HepG2 (cell line): ENCODE results near the gene RHBDL1. TPM values are rescaled to one million over a fixed set of nuclear protein-coding genes. Genes with fewer than 3 reads are reported as not detected.

Experiments used
- ASH2L ChIP-seq: fragments of 300-600, 200-600 bp; sonication (generic); IDR thresholded peaks from 2 replicates; pipeline ENCODE4 v1.7.0; 2017; ENCODE audit warnings: low read depth, mild to moderate bottlenecking, moderate library complexity, mixed read lengths, low read length; ENCODE audit not compliant: insufficient read length
- ETV6 ChIP-seq: sonication (generic); formaldehyde crosslinking; conservative IDR thresholded peaks from 2 replicates; pipeline ENCODE4 v1.4.0; 2020; ENCODE audit warnings: missing genetic modification reagents
- FOSL2 ChIP-seq: sonication (generic); formaldehyde crosslinking; IDR thresholded peaks from 2 replicates; pipeline ENCODE4 v1.4.0; 2020; ENCODE audit warnings: missing genetic modification reagents
- KLF13 ChIP-seq: sonication (generic); formaldehyde crosslinking; IDR thresholded peaks from 2 replicates; pipeline ENCODE4 v1.4.0; 2020; ENCODE audit warnings: mild to moderate bottlenecking, missing genetic modification reagents
- NCOA1 ChIP-seq: sonication (generic); formaldehyde crosslinking; IDR thresholded peaks from 2 replicates; pipeline ENCODE4 v1.9.0; 2021; ENCODE audit warnings: missing genetic modification reagents
- NCOA2 ChIP-seq: sonication (generic); formaldehyde crosslinking; IDR thresholded peaks from 2 replicates; pipeline ENCODE4 v1.8.0; 2022; ENCODE audit warnings: inconsistent platforms
- TAF15 ChIP-seq: fragments of 200-400 bp; formaldehyde crosslinking; IDR thresholded peaks from one replicate; pipeline ENCODE4 v1.6.1; 2018; ENCODE audit warnings: mild to moderate bottlenecking, low read depth, low read length; ENCODE audit not compliant: poor library complexity, severe bottlenecking
- ZBTB20 ChIP-seq: sonication (generic); formaldehyde crosslinking; IDR thresholded peaks from 2 replicates; pipeline ENCODE4 v1.8.1; 2023; ENCODE audit warnings: missing genetic modification reagents, low read depth, mild to moderate bottlenecking, borderline replicate concordance
- ZFP90 ChIP-seq: sonication (generic); formaldehyde crosslinking; IDR thresholded peaks from 2 replicates; pipeline ENCODE4 v1.8.0; 2022; ENCODE audit warnings: missing genetic modification reagents, mild to moderate bottlenecking, inconsistent platforms, borderline replicate concordance
- ZMYM3 ChIP-seq: sonication (generic); formaldehyde crosslinking; IDR thresholded peaks from 2 replicates; pipeline ENCODE4 v1.5.1; 2020; ENCODE audit warnings: mild to moderate bottlenecking, missing genetic modification reagents
- ZNF12 ChIP-seq: sonication (generic); formaldehyde crosslinking; IDR thresholded peaks from 2 replicates; pipeline ENCODE4 v1.5.0; 2020; ENCODE audit warnings: missing genetic modification reagents
- ZNF121 ChIP-seq: sonication (generic); formaldehyde crosslinking; IDR thresholded peaks from 2 replicates; pipeline ENCODE4 v1.5.0; 2020; ENCODE audit warnings: mild to moderate bottlenecking, missing genetic modification reagents
- ZNF253 ChIP-seq: sonication (generic); formaldehyde crosslinking; IDR thresholded peaks from 2 replicates; pipeline ENCODE4 v1.8.0; 2022; ENCODE audit warnings: mild to moderate bottlenecking, missing genetic modification reagents, borderline replicate concordance
- ZNF30 ChIP-seq: sonication (generic); formaldehyde crosslinking; IDR thresholded peaks from 2 replicates; pipeline ENCODE4 v1.5.0; 2020; ENCODE audit warnings: mild to moderate bottlenecking, missing genetic modification reagents
- ZNF816 ChIP-seq: sonication (generic); formaldehyde crosslinking; IDR thresholded peaks from 2 replicates; pipeline ENCODE4 v1.8.0; 2022; ENCODE audit warnings: missing genetic modification reagents, mild to moderate bottlenecking, borderline replicate concordance
- polyA plus RNA-seq, 8 experiments: library from polyadenylated mRNA; depleted of rRNA in 3 of 8; stranded (reverse) in 7 of 8; unstranded in 1 of 8; fragments of >200 nt; fragmentation: Illumina TruSeq in 4 of 8; extraction: Trizol in 4 of 8; gene quantifications; 2 replicates each; pipeline versions ENCODE4 v1.2.1 to v1.2.3, GENCODE V29; 2011 to 2016; ENCODE audit warnings: low read depth in 4 of 8, missing spikeins in 1 of 8, mixed read lengths in 1 of 8; ENCODE audit not compliant: insufficient read depth in 1 of 8
- total RNA-seq, 5 experiments: library from RNA; depleted of rRNA; stranded (reverse); fragments of >200 nt; fragmentation: Illumina TruSeq; extraction: Trizol; gene quantifications; 2 replicates each; pipeline ENCODE4 v1.2.3, GENCODE V29; 2016; ENCODE audit warnings: low read depth in 1 of 5
- TF ChIP-seq, protein P1 (sequence below): sonication (generic); formaldehyde crosslinking; IDR thresholded peaks from 2 replicates; pipeline ENCODE4 v1.5.0; 2020; ENCODE audit warnings: missing genetic modification reagents
- TF ChIP-seq, protein P2 (sequence below), 2 experiments: sonication (generic) in 1 of 2; formaldehyde crosslinking in 1 of 2; IDR thresholded peaks; 2 replicates each; pipeline versions ENCODE4 v1.4.0 to v1.6.1; 2016 to 2020; ENCODE audit warnings: borderline replicate concordance in 1 of 2, low read depth in 1 of 2, mild to moderate bottlenecking in 1 of 2, missing genetic modification reagents in 1 of 2
- TF ChIP-seq, protein P3 (sequence below): sonication (generic); formaldehyde crosslinking; IDR thresholded peaks from 2 replicates; pipeline ENCODE4 v1.5.0; 2020; ENCODE audit warnings: mild to moderate bottlenecking, missing genetic modification reagents
- TF ChIP-seq, protein P4 (sequence below): sonication (generic); formaldehyde crosslinking; IDR thresholded peaks from 2 replicates; pipeline ENCODE4 v1.4.0; 2020; ENCODE audit warnings: missing genetic modification reagents

The RHBDL1 gene
- total and polyA plus RNA-seq, 2 of the 13 experiments (the other 11 are each of a cell fraction or from before 2014, with no cell fraction given), result 1.8 to 3.8 TPM

DNA sequence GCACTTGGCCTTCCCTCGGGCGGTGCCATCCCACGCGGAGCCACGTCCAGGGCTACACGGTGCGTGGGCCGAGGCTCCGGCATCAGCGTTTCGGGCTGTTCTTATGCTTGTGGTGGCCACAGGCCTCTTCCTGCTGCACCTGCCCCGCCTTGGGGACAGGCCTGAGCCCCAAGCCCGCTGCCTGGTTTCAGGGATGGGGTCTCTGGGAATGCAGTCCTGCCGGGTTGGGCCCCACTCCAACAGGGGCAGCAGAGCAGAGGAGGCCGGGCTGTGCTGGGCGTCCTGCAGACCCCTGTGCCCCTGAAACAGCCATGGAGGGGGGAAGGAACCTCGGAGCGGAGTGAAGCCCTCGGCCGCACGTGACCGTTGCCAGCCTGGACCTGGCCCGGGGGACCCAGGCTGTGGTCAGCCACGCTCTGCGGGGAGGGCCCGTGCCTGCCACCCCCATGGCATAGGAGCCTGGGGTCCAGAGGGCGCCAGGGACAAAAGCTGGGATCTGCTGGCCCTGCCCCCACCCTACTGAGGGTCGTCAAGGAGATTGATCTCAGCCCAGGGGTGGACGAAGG is 45.1 kb upstream of the RHBDL1 start (continued):
- TF ChIP-seq ZNF30 (CRISPR knock-in tag) (no peak), ASH2L (no peak), ZNF12 (CRISPR knock-in tag) (no peak), ZFP90 (CRISPR knock-in tag) (peak; percentile 87), KLF13 (CRISPR knock-in tag) (no peak), ZNF121 (CRISPR knock-in tag) (0 out of 2 replicates have a peak, but pooled peaks have one; percentile 26), ZMYM3 (CRISPR knock-in tag) (no peak), ETV6 (CRISPR knock-in tag) (no peak), ZNF253 (CRISPR knock-in tag) (no peak), FOSL2 (no peak; the same call in 1 of the 2 replicates), ZBTB20 (no peak), ZNF816 (CRISPR knock-in tag) (no peak), NCOA2 (CRISPR knock-in tag) (no peak), TAF15 (no peak), NCOA1 (no peak)
- TF ChIP-seq, protein P1, sequence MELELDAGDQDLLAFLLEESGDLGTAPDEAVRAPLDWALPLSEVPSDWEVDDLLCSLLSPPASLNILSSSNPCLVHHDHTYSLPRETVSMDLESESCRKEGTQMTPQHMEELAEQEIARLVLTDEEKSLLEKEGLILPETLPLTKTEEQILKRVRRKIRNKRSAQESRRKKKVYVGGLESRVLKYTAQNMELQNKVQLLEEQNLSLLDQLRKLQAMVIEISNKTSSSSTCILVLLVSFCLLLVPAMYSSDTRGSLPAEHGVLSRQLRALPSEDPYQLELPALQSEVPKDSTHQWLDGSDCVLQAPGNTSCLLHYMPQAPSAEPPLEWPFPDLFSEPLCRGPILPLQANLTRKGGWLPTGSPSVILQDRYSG (CRISPR knock-in tag), result 0 out of 2 replicates have a peak, but pooled peaks have one; percentile 38
- TF ChIP-seq, protein P2, sequence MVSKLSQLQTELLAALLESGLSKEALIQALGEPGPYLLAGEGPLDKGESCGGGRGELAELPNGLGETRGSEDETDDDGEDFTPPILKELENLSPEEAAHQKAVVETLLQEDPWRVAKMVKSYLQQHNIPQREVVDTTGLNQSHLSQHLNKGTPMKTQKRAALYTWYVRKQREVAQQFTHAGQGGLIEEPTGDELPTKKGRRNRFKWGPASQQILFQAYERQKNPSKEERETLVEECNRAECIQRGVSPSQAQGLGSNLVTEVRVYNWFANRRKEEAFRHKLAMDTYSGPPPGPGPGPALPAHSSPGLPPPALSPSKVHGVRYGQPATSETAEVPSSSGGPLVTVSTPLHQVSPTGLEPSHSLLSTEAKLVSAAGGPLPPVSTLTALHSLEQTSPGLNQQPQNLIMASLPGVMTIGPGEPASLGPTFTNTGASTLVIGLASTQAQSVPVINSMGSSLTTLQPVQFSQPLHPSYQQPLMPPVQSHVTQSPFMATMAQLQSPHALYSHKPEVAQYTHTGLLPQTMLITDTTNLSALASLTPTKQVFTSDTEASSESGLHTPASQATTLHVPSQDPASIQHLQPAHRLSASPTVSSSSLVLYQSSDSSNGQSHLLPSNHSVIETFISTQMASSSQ (IDR thresholded peaks at IDR 0.05; ENCODE audit: low read depth), result no peak
- TF ChIP-seq, protein P2 (CRISPR knock-in tag; IDR thresholded peaks at IDR 0.05; ENCODE audit: borderline replicate concordance), result 0 out of 2 replicates have a peak, but pooled peaks have one; percentile 29
- TF ChIP-seq, protein P3, sequence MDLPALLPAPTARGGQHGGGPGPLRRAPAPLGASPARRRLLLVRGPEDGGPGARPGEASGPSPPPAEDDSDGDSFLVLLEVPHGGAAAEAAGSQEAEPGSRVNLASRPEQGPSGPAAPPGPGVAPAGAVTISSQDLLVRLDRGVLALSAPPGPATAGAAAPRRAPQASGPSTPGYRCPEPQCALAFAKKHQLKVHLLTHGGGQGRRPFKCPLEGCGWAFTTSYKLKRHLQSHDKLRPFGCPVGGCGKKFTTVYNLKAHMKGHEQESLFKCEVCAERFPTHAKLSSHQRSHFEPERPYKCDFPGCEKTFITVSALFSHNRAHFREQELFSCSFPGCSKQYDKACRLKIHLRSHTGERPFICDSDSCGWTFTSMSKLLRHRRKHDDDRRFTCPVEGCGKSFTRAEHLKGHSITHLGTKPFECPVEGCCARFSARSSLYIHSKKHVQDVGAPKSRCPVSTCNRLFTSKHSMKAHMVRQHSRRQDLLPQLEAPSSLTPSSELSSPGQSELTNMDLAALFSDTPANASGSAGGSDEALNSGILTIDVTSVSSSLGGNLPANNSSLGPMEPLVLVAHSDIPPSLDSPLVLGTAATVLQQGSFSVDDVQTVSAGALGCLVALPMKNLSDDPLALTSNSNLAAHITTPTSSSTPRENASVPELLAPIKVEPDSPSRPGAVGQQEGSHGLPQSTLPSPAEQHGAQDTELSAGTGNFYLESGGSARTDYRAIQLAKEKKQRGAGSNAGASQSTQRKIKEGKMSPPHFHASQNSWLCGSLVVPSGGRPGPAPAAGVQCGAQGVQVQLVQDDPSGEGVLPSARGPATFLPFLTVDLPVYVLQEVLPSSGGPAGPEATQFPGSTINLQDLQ, result no peak
- TF ChIP-seq, protein P4, sequence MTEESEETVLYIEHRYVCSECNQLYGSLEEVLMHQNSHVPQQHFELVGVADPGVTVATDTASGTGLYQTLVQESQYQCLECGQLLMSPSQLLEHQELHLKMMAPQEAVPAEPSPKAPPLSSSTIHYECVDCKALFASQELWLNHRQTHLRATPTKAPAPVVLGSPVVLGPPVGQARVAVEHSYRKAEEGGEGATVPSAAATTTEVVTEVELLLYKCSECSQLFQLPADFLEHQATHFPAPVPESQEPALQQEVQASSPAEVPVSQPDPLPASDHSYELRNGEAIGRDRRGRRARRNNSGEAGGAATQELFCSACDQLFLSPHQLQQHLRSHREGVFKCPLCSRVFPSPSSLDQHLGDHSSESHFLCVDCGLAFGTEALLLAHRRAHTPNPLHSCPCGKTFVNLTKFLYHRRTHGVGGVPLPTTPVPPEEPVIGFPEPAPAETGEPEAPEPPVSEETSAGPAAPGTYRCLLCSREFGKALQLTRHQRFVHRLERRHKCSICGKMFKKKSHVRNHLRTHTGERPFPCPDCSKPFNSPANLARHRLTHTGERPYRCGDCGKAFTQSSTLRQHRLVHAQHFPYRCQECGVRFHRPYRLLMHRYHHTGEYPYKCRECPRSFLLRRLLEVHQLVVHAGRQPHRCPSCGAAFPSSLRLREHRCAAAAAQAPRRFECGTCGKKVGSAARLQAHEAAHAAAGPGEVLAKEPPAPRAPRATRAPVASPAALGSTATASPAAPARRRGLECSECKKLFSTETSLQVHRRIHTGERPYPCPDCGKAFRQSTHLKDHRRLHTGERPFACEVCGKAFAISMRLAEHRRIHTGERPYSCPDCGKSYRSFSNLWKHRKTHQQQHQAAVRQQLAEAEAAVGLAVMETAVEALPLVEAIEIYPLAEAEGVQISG (CRISPR knock-in tag), result peak; percentile 44; the same call in 1 of the 2 replicates
